Activated naive CD4-positive, alpha-beta T cell treated with anti-CD3 and anti-CD28 coated beads, Interleukin-2, amount 10 ng/mL, durations not matched to agents 7 days and 5 days (primary cell): ENCODE measurements around the gene FBXO2.
"Not testable (repeated sequence)": the region's sequence is repeated elsewhere in the genome, so short reads cannot be mapped to it uniquely, and the experiment has no call there.

Source experiments
- CTCF ChIA-PET: fragments of 350-600 bp; sonication (Branson Sonifier 250); formaldehyde crosslinking; loops from one replicate; lab custom pipeline; 2021; ENCODE audit warnings: antibody characterized with exemption; lab: Charles Lee
- DNase-seq: peaks from one replicate; pipeline ENCODE4 v3.0.0-alpha.2; 2020
- H3K27ac Mint-ChIP-seq: one replicate; pipeline ENCODE4 v1.8.0; 2021; ENCODE audit warnings: mild to moderate bottlenecking, moderate library complexity, mixed read lengths
- H3K27me3 Mint-ChIP-seq: one replicate; pipeline ENCODE4 v1.8.0; 2021; ENCODE audit warnings: mild to moderate bottlenecking, mixed read lengths
- H3K36me3 Mint-ChIP-seq: one replicate; pipeline ENCODE4 v1.8.0; 2021; ENCODE audit warnings: mixed read lengths
- H3K4me1 Mint-ChIP-seq: one replicate; pipeline ENCODE4 v1.8.0; 2021; ENCODE audit warnings: mixed read lengths
- H3K4me3 Mint-ChIP-seq: one replicate; pipeline ENCODE4 v1.8.0; 2021; ENCODE audit warnings: mild to moderate bottlenecking, moderate library complexity, mixed read lengths
- H3K9me3 Mint-ChIP-seq: one replicate; pipeline ENCODE4 v1.8.0; 2021; ENCODE audit warnings: mixed read lengths

The FBXO2 gene

DNA sequence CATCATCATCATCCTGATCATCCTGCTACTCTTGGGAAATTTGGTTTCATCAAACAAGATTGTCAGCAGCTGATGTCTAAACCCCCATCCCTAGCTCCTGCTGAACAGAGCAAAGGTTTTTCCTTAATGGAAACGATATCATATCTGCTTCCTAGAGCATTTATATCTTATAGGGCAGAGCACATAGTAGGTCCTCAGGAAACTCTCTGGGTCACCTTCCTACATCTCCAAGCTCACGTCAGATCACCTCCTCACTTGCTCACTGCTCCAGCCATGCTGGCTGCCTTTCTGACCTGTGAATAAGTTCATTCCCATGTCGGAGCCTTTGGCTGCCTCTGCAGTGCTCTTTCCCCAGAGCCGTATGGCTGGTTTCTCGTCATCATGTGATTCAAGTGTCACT, 10.4 kb downstream of the FBXO2 start:
- Mint-ChIP-seq H3K36me3 (no peaks in the 10 kb centered on the region), H3K27ac (no peak overlapping the region), H3K27me3 (peaks cover 37% of the 10 kb centered on the region), H3K4me1 (peaks cover 5% of the 10 kb centered on the region), H3K4me3 (no peak overlapping the region), H3K9me3 (no peaks in the 10 kb centered on the region)
- CTCF ChIA-PET: interaction anchor here (0.6 to 10.7 kb wide), 16 partner anchors 11 to 606 kb away, joined by 3 to 101 read pairs (median 5); partner anchors contain the start of gene MTOR
- DNase-seq: no peak

DNA sequence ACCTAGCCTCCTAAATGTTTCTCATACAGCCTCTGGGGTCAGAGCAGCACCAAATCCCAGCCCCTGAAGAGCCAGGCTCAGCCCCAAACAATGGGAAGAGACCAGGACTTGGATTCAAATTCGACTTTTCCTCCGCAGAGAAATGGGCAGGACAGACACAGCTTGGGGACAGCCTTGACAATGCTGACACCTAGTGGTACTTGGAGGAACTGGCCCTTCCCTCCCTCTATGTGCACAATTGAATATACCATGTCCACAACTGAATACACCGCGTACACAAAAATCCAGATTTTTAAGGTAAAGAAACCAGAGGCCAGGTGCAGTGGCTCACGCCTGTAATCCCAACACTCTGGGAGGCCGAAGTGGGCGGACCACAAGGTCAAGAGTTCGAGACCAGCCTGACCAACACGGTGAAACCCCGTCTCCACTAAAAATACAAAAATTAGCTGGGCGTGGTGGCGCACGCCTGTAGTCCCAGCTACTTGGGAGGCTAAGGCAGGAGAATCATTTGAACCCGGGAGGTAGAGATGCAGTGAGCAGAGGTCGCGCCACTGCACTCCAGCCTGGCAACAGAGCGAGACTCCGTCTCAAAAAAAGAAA, 11.7 kb downstream of the FBXO2 start:
- H3K9me3 Mint-ChIP-seq, H3K4me1 Mint-ChIP-seq, H3K27ac Mint-ChIP-seq, H3K4me3 Mint-ChIP-seq, H3K36me3 Mint-ChIP-seq: not testable (repeated sequence)
- peaks cover 42% of the 10 kb centered on the region for H3K27me3 Mint-ChIP-seq
- peak; percentile 84 for DNase-seq
- CTCF ChIA-PET: interaction anchor here (0.7 to 10.7 kb wide), 17 partner anchors 9 to 1761 kb away, joined by 3 to 101 read pairs (median 5); partner anchors contain the start of gene MTOR

DNA sequence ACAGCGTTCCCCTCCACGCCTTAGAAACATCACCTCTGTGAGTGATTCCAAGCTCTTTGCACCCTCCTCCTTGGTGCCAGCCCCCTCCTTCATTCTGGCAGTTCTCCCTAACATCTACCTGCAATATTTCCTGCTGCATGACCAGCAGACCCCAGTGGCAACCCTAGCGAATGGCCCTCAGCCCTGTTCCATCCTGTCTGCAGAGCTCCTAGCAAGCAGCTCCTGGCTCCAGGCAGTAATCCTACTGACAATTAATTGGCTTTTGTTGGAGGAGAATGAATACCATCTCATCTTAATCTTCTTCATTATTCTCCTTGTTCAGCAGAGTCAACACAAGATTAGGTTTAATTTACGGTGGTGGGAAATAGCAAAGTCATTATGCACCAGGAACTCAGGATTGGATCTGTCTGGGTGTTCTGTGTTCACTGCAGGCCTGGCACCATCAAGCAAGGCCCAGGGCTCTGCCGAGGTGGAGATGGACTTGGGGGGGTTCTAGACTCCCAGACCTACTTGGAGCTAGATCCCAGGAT, 12.4 kb downstream of the FBXO2 start:
- peaks cover 2% of the 10 kb centered on the region for H3K4me1 Mint-ChIP-seq
- no peaks in the 10 kb centered on the region for H3K9me3 Mint-ChIP-seq
- no peak overlapping the region for H3K4me3 Mint-ChIP-seq
- no peak overlapping the region for H3K27ac Mint-ChIP-seq
- no peaks in the 10 kb centered on the region for H3K36me3 Mint-ChIP-seq
- CTCF ChIA-PET: interaction anchor here (1.0 to 10.7 kb wide), 11 partner anchors 8 to 612 kb away, joined by 3 to 101 read pairs (median 5); no protein-coding TSS in a partner anchor
- DNase-seq: no peak
- H3K27me3 Mint-ChIP-seq: peaks cover 47% of the 10 kb centered on the region

DNA sequence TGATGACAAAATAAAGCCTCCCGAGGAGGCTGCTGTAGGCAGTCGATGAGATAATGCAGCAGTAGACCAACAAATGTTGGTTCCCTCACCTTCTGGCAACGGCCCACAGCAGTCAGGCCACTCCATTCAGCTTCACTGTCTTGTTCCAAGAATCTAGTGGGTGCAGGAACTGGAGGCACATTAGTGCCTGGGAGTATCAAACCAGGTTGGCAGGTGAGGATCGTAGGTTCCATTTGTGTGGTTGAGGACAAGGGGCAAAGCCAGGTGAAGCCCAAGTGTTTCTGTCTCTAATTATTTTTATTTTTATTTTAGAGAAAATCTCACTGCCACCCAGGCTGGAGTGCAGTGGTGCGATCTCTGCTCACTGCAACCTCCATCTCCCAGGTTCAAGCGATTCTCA, 13.3 kb downstream of the FBXO2 start:
- Mint-ChIP-seq H3K4me3 (no peak overlapping the region), H3K9me3 (no peaks in the 10 kb centered on the region), H3K27me3 (peaks cover 46% of the 10 kb centered on the region), H3K36me3 (no peaks in the 10 kb centered on the region), H3K27ac (no peak overlapping the region), H3K4me1 (peaks cover 2% of the 10 kb centered on the region)
- no peak for DNase-seq
- CTCF ChIA-PET: interaction anchor here (1.7 to 10.7 kb wide), 7 partner anchors 7 to 603 kb away, joined by 5 to 101 read pairs (median 8); no protein-coding TSS in a partner anchor

DNA sequence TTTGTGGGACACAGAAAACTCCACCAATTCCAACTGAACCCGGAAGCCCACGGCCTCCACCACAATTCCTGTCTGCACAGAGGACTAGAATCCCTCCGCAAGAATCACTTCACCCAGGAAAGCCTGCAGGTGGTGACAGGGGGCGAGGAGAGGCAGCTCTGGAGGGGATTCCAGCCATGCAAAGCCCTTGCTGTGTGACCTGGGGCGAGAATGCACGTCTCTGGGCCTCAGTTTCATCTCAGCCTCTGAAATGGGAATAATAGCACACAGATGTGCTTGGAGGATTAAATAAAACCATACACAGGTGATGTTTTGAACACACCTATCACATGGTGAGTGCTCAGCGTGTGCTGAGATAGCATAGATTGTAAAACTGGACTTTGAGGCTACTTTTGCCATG, 14.1 kb downstream of the FBXO2 start:
- Mint-ChIP-seq H3K27ac (no peak overlapping the region), H3K36me3 (no peaks in the 10 kb centered on the region), H3K4me1 (peaks cover 2% of the 10 kb centered on the region), H3K27me3 (peaks cover 50% of the 10 kb centered on the region), H3K9me3 (no peaks in the 10 kb centered on the region), H3K4me3 (no peak overlapping the region)
- DNase-seq: no peak
- CTCF ChIA-PET: interaction anchor here (1.3 kb wide), 1 partner anchor 279 kb away, joined by 3 read pairs; no protein-coding TSS in a partner anchor

DNA sequence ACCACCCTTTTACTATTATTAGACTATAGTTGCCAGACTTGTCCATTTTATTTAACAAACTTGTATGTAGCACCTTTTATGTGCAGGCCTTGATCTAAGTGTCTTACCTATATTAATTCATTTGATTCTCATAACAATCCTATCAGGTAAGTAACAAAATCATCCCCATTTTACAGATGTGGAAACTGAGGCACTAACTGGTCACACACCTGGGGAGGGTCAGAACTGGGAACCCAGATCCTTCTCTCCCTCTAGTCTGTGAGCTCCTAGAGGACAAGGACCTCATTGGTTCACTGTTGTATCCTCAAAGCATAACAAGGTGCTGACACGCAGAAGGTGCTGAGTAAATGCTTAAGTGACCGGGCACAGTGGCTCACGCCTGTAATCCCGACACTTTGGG, 14.9 kb downstream of the FBXO2 start:
- no peaks in the 10 kb centered on the region for H3K36me3 Mint-ChIP-seq
- no peak overlapping the region for H3K27ac Mint-ChIP-seq
- CTCF ChIA-PET: interaction anchor here (1.3 kb wide), 1 partner anchor 279 kb away, joined by 3 read pairs; no protein-coding TSS in a partner anchor
- H3K9me3 Mint-ChIP-seq: no peaks in the 10 kb centered on the region
- H3K4me3 Mint-ChIP-seq: no peak overlapping the region
- H3K27me3 Mint-ChIP-seq: peaks cover 54% of the 10 kb centered on the region
- peaks cover 2% of the 10 kb centered on the region for H3K4me1 Mint-ChIP-seq
- DNase-seq: no peak

DNA sequence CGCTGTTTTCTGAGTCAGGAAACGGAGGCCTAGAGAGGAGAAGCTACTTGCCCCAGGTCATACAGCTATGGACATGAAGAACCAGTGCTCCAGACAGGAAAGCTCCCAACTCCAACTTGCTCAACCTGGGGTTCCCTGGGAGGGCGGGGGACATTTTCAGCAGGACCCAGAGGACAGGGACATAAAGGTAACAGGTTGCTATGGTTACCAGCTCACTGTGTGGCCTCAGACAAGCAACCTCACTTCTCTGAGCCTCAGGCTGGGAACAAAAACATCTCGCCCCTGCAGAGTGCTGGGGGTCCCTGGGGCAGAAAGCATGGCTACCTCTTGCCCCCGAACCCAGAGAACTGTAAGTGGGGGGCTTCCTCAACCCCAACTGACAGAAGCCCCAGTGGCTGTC, 16.1 kb downstream of the FBXO2 start:
- DNase-seq: no peak
- Mint-ChIP-seq H3K27ac (no peak overlapping the region), H3K27me3 (peaks cover 48% of the 10 kb centered on the region), H3K9me3 (no peaks in the 10 kb centered on the region), H3K4me1 (peaks cover 2% of the 10 kb centered on the region), H3K4me3 (no peak overlapping the region), H3K36me3 (no peaks in the 10 kb centered on the region)
- CTCF ChIA-PET: interaction anchor here (2.1 kb wide), 1 partner anchor 601 kb away, joined by 10 read pairs; no protein-coding TSS in a partner anchor

DNA sequence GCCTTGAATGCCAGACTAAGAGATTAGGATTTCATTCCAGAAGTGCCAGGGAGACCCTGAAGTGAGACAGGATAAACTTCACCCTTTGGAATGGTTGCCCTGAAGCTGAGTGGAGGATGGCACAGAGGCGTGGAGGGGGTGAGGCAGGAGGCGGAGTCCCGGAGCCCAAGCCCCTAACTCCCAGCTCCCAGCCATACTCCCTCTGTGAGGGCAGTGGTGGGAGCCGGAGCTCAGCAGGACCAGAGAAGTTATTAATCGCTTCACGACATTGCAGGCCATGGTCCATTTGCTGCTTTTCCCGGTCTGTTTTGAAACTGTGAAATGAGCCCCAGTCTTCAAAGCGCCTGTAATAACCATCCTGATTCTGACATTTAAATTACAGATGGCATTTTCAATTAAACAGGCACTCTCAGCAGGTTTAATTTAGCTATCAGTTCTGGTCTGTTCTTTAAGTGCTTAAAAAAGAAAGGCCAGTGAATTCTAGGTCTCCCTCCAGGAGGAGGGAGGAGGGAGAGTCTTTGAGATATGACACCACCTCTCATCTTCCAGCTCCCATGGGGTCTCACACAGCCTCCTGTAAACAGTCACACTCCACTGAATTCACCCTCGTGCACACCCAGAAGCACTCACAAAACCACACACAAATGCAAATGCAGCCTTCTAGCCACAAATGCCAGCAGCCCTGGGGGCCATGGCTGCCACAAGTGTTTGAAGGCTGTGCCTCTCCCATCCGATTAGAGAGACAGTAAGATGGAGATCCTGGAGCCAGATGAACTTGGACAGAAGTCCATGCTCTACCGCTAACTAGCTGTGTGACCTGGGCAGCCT, 19.6 kb downstream of the FBXO2 start:
- Mint-ChIP-seq H3K4me1 (no peaks in the 10 kb centered on the region), H3K36me3 (no peaks in the 10 kb centered on the region), H3K27ac (no peak overlapping the region), H3K9me3 (no peaks in the 10 kb centered on the region), H3K27me3 (peaks cover 65% of the 10 kb centered on the region), H3K4me3 (no peak overlapping the region)
- CTCF ChIA-PET: interaction anchor here (1.0 to 1.7 kb wide), 3 partner anchors 7 to 393 kb away, joined by 3 to 8 read pairs (median 4); no protein-coding TSS in a partner anchor
- DNase-seq: no peak

DNA sequence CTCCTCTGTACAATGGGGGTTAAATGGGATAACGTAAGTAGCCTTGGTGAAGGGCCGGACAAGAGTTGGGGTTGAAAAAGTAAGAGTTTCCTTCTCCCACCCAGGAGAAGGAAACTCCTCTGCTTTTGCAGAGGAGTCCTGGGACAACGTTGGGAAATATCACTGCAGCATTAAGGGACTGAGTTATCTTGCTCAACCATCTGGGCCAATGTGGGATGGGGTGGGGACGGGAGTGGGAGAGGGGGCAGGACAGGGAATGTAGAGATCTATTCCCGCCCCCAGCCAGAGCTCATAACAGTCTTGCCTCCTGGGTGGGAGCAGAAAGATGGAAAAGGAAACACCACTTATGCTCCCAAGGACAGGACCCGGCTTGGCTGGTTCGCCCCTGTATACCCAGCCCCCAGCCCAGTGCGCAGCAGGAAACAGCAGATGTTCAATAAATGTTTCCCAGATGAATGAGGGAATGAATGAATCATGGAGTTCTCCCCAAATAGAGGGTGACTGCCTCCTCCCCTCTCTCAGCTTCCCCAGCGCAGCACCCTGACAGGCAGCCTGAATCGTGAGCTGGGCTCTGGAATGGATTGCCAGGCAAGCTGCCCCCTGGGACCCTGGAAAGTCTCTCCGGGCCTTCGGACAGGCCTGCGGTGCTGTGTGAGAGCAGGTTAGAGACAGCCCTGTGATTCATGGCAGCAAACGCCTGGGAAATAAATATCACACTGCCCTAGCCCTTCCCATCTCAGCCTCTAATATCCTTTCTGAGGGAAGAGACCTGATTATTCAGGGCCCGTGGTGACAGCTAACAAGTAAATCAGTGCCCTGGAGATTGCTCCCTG, 24.8 kb downstream of the FBXO2 start:
- CTCF ChIA-PET: no interaction called here
- H3K4me3 Mint-ChIP-seq: no peak overlapping the region

DNA sequence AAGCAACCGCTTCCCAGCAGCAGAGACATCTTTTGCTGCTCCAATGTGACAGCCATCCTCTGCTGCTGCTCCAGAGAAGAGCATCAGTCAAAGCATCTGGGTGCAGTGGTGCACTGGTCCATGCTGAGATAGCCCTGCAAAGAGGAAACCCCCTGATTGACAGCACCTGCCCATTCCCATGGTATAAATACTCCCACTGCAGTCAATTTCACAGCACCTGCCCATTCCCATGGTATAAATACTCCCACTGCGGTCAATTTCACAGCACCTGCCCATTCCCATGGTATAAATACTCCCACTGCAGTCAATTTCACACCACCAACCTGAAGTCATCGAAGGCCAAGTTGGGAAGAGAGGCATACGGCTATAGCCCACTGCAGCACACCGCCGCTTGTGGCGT, 25.5 kb downstream of the FBXO2 start:
- H3K27ac Mint-ChIP-seq: no peak overlapping the region
- H3K36me3 Mint-ChIP-seq: no peaks in the 10 kb centered on the region
- DNase-seq: no peak
- no peaks in the 10 kb centered on the region for H3K4me1 Mint-ChIP-seq
- no peak overlapping the region for H3K4me3 Mint-ChIP-seq
- CTCF ChIA-PET: no interaction called here
- no peaks in the 10 kb centered on the region for H3K9me3 Mint-ChIP-seq
- H3K27me3 Mint-ChIP-seq: peaks cover 57% of the 10 kb centered on the region

More for the DNA sequence above, 24.8 kb downstream of the FBXO2 start:
- H3K9me3 Mint-ChIP-seq: no peaks in the 10 kb centered on the region
- no peak overlapping the region for H3K27ac Mint-ChIP-seq
- H3K4me1 Mint-ChIP-seq: no peaks in the 10 kb centered on the region
- H3K36me3 Mint-ChIP-seq: no peaks in the 10 kb centered on the region
- H3K27me3 Mint-ChIP-seq: peaks cover 58% of the 10 kb centered on the region
- DNase-seq: no peak

DNA sequence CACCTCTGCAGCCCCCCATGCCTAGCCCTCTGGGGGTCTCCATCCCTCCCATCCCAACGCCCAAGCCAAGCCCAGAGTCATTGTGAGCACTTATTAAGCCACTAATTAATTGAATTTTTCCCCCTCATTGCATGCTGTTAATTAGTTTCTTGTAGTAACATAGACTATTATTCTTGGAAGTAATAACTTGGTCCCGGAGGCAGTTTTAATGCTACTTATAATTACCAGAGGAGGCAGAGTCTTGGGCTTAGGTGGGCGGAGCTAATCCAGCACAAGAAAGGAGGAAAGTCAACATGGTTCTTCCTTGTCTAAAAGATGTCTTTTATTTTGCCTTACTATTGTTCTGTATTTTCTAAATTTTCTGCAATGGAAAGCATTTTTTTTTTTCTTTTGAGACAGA, 27.7 kb downstream of the FBXO2 start:
- no peak for DNase-seq
- Mint-ChIP-seq H3K27me3 (peaks cover 61% of the 10 kb centered on the region), H3K36me3 (no peaks in the 10 kb centered on the region), H3K4me3 (no peak overlapping the region), H3K9me3 (no peaks in the 10 kb centered on the region), H3K4me1 (no peaks in the 10 kb centered on the region), H3K27ac (no peak overlapping the region)
- CTCF ChIA-PET: interaction anchor here (0.6 to 1.0 kb wide), 2 partner anchors 53 to 568 kb away, joined by 3 to 4 read pairs; no protein-coding TSS in a partner anchor

DNA sequence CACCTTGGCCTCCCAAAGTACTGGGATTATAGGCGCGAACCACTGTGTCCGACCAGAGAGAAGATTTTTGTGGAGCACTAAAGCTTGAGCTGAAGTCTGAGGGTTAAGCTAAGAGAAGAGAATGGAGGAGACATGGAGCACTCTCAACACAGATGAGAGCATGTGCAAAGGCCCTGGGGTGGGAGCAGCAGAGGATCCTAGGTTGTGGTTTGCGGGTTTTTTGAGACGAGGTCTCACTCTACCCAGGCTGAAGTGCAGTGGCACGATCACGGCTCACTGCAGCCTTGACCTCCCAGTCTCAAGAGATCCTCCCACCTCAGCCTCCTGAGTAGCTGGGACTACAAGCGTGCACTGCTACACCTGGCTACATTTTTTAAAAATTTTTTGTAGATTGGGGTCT, 30.5 kb downstream of the FBXO2 start:
- Mint-ChIP-seq H3K27ac (no peak overlapping the region), H3K4me3 (no peak overlapping the region), H3K9me3 (no peaks in the 10 kb centered on the region), H3K27me3 (peaks cover 38% of the 10 kb centered on the region), H3K36me3 (no peaks in the 10 kb centered on the region), H3K4me1 (no peaks in the 10 kb centered on the region)
- DNase-seq: no peak
- CTCF ChIA-PET: interaction anchor here (0.9 kb wide), 1 partner anchor 22 kb away, joined by 5 read pairs; no protein-coding TSS in a partner anchor

DNA sequence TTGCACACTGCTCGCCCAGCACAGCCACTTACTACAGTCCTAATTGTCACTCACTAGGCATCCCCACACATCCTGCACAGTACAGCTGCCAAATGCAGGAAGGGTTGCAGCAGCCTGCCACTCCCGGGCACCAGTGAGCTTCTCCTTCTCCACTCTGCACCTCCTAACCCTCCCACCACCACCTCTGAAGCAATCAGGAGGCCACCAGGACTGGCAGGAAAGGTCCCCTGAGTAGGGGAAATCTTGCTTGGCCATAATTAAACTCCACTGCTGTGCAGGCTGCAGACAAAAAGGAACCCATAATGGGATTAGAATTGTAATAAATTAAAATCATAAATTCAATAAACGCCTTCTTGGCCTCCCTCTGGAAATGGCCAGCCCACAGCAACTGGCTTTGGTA, 31.8 kb downstream of the FBXO2 start:
- no peaks in the 10 kb centered on the region for H3K4me1 Mint-ChIP-seq
- no peaks in the 10 kb centered on the region for H3K36me3 Mint-ChIP-seq
- DNase-seq: no peak
- H3K27me3 Mint-ChIP-seq: peaks cover 40% of the 10 kb centered on the region
- CTCF ChIA-PET: no interaction called here
- no peaks in the 10 kb centered on the region for H3K9me3 Mint-ChIP-seq
- H3K27ac Mint-ChIP-seq: no peak overlapping the region
- H3K4me3 Mint-ChIP-seq: no peak overlapping the region
